T1000 (cell line): ENCODE data around the gene CTDSPL.

Source experiments
- DNase-seq: peaks from one replicate; lab custom pipeline; 2025; ENCODE audit warnings: mixed read lengths; lab: John Stamatoyannopoulos, UW

CTDSPL gene

GRCh38 chr3:38002940-38003339 lies 141.3 kb downstream of the CTDSPL start:
- DNase-seq: no peak

GRCh38 chr3:38003371-38003816 lies 141.7 kb downstream of the CTDSPL start:
- DNase-seq: no peak

- no peak for DNase-seq
These were observed 142.2 kb downstream of the CTDSPL start for GRCh38 chr3:38003817-38004414.

GRCh38 chr3:38004415-38005075 lies 142.9 kb downstream of the CTDSPL start:
- DNase-seq: peak; percentile 32

- no peak for DNase-seq
These were observed 143.7 kb downstream of the CTDSPL start for GRCh38 chr3:38005076-38006020.

- no peak for DNase-seq
These were observed 144.4 kb downstream of the CTDSPL start for GRCh38 chr3:38006031-38006430.

GRCh38 chr3:38006445-38006995 lies 144.8 kb downstream of the CTDSPL start:
- DNase-seq: no peak

GRCh38 chr3:38007754-38008090 lies 146.0 kb downstream of the CTDSPL start:
- no peak for DNase-seq

GRCh38 chr3:38008191-38008701 lies 146.6 kb downstream of the CTDSPL start:
- no peak for DNase-seq

- no peak for DNase-seq
These were observed 147.4 kb downstream of the CTDSPL start for GRCh38 chr3:38008971-38009580.

- DNase-seq: no peak
These were observed 148.3 kb downstream of the CTDSPL start for GRCh38 chr3:38009807-38010591.

GRCh38 chr3:38011111-38011510 lies 149.4 kb downstream of the CTDSPL start:
- no peak for DNase-seq

- DNase-seq: no peak
These were observed 153.8 kb downstream of the CTDSPL start for GRCh38 chr3:38015485-38015884.

- no peak for DNase-seq
These were observed 154.3 kb downstream of the CTDSPL start for GRCh38 chr3:38015984-38016383.

GRCh38 chr3:38016410-38016809 lies 154.7 kb downstream of the CTDSPL start:
- no peak for DNase-seq

- DNase-seq: no peak
These were observed 155.3 kb downstream of the CTDSPL start for GRCh38 chr3:38016847-38017444.

GRCh38 chr3:38017445-38018295 lies 156.0 kb downstream of the CTDSPL start:
- DNase-seq: no peak

GRCh38 chr3:38018296-38019266 lies 156.9 kb downstream of the CTDSPL start:
- DNase-seq: no peak
